Iris pigment epithelial cell (primary cell): ENCODE measurements around the gene GPC1.
"Not testable (repeated sequence)": the region's sequence is repeated elsewhere in the genome, so short reads cannot be mapped to it uniquely, and the experiment has no call there.

Experiments
- DNase-seq: peaks from one replicate; pipeline ENCODE4 v3.0.0-alpha.2; 2011; ENCODE audit warnings: low read depth

Gene GPC1

GRCh38 chr2:240467149-240467642 is 31.7 kb downstream of the GPC1 start:
- DNase-seq: no peak

GRCh38 chr2:240467659-240468302 is 32.3 kb downstream of the GPC1 start:
- no peak for DNase-seq

- DNase-seq: no peak
Observed at GRCh38 chr2:240468303-240469238, 33.1 kb downstream of the GPC1 start.

GRCh38 chr2:240469239-240469636 is 33.8 kb downstream of the GPC1 start:
- no peak for DNase-seq

- no peak for DNase-seq
Observed at GRCh38 chr2:240469740-240470139, 34.3 kb downstream of the GPC1 start.

GRCh38 chr2:240472078-240472790 is 36.8 kb downstream of the GPC1 start:
- no peak for DNase-seq

GRCh38 chr2:240473211-240473610 is 37.7 kb downstream of the GPC1 start:
- no peak for DNase-seq

GRCh38 chr2:240477916-240478315 is 42.5 kb downstream of the GPC1 start:
- DNase-seq: no peak

GRCh38 chr2:240478346-240479110 is 43.1 kb downstream of the GPC1 start:
- no peak for DNase-seq

GRCh38 chr2:240479111-240479501 is 43.6 kb downstream of the GPC1 start:
- no peak for DNase-seq

- no peak for DNase-seq
Observed at GRCh38 chr2:240480834-240481623, 45.6 kb downstream of the GPC1 start.

GRCh38 chr2:240481720-240482119 is 46.3 kb downstream of the GPC1 start:
- DNase-seq: no peak

GRCh38 chr2:240482141-240482540 is 46.7 kb downstream of the GPC1 start:
- no peak for DNase-seq

GRCh38 chr2:240491483-240491882 is 56.0 kb downstream of the GPC1 start:
- DNase-seq: no peak

- DNase-seq: no peak
Observed at GRCh38 chr2:240494194-240494793, 58.8 kb downstream of the GPC1 start.

GRCh38 chr2:240494942-240495341 is 59.5 kb downstream of the GPC1 start:
- DNase-seq: not testable (repeated sequence)

- DNase-seq: peak; percentile 69
Observed at GRCh38 chr2:240497082-240497481, 61.6 kb downstream of the GPC1 start.

GRCh38 chr2:240498171-240498957 is 62.9 kb downstream of the GPC1 start:
- no peak for DNase-seq

- DNase-seq: no peak
Observed at GRCh38 chr2:240498958-240499260, 63.4 kb downstream of the GPC1 start.
